NCI-H1092 (cell line): ENCODE data around the gene THSD7B.
"Not testable (repeated sequence)": the region's sequence is repeated elsewhere in the genome, so short reads cannot be mapped to it uniquely, and the experiment has no call there.

Experiments used
- DNase-seq: peaks from one replicate; lab custom pipeline; 2025; lab: John Stamatoyannopoulos, UW

Gene THSD7B, protein sequence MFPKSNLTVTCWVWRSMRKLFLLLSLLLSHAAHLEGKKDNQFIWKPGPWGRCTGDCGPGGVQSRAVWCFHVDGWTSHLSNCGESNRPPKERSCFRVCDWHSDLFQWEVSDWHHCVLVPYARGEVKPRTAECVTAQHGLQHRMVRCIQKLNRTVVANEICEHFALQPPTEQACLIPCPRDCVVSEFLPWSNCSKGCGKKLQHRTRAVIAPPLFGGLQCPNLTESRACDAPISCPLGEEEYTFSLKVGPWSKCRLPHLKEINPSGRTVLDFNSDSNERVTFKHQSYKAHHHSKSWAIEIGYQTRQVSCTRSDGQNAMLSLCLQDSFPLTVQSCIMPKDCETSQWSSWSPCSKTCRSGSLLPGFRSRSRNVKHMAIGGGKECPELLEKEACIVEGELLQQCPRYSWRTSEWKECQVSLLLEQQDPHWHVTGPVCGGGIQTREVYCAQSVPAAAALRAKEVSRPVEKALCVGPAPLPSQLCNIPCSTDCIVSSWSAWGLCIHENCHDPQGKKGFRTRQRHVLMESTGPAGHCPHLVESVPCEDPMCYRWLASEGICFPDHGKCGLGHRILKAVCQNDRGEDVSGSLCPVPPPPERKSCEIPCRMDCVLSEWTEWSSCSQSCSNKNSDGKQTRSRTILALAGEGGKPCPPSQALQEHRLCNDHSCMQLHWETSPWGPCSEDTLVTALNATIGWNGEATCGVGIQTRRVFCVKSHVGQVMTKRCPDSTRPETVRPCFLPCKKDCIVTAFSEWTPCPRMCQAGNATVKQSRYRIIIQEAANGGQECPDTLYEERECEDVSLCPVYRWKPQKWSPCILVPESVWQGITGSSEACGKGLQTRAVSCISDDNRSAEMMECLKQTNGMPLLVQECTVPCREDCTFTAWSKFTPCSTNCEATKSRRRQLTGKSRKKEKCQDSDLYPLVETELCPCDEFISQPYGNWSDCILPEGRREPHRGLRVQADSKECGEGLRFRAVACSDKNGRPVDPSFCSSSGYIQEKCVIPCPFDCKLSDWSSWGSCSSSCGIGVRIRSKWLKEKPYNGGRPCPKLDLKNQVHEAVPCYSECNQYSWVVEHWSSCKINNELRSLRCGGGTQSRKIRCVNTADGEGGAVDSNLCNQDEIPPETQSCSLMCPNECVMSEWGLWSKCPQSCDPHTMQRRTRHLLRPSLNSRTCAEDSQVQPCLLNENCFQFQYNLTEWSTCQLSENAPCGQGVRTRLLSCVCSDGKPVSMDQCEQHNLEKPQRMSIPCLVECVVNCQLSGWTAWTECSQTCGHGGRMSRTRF (N-terminal part only)

DNA sequence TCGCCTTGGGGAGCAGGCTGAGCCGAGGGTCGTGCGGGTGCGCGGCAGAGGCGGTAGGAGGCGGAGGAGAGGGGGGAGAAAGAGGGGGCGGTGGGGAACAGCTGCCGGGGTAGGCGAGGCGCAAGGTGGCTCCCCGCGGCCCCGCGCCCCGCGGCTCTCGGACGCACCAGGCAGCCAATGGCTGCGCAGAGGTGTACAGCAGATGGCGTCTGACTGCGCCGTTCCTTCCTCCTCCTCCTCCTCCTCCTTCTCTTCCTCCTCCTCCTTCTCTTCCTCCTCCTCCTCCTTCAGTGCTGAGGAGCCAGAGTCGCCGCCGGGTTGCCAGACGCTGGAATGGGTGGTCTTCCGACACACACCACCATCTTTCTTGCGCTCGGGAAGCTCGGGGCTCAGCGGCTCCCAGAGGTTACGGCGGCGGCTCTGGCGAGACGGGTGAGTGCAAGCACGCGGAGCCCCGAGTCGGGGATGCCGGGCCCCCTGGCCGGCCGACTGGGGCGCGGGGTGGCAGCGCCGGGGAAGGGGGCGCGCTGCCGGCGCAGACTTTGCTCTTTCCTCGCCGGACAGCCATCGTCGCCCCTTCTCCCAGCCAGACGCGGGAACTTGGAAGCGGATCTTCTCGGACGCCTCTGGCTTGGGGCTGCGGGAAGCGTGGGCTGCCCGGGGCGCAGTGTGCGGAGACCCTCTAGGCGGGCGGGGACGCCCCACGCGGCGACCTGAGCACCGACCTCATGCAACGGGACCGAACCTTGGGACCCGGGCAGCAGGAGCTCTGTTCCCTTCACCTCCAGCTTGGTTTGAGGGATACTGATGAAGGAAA is at the start of gene THSD7B:
Gene THSD7B, plus strand, starts transcription at position 290 of the 817 bp plus-strand sequence. CDS start 116,634 bp downstream, outside the sequence.
- DNase-seq: no peak

DNA sequence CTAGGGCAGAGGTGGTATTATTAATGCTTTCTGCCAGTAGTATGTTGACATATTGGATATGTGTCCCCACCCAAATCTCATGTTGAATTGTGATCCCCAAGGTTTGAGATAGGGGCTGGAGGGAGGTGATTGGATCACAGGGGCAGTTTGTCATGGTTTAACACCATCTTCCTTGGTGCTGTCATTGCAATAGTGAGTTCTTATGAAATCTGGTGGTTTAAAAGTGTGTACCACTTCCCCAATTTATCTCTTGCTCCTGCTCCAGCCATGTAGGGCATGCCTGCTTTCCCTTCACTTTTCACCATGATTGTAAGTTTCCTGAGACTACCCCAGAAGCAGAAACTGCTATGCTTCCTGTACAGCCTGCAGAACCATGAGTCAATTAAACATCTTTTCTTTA is 47.1 kb upstream of the THSD7B start:
- DNase-seq: no peak

DNA sequence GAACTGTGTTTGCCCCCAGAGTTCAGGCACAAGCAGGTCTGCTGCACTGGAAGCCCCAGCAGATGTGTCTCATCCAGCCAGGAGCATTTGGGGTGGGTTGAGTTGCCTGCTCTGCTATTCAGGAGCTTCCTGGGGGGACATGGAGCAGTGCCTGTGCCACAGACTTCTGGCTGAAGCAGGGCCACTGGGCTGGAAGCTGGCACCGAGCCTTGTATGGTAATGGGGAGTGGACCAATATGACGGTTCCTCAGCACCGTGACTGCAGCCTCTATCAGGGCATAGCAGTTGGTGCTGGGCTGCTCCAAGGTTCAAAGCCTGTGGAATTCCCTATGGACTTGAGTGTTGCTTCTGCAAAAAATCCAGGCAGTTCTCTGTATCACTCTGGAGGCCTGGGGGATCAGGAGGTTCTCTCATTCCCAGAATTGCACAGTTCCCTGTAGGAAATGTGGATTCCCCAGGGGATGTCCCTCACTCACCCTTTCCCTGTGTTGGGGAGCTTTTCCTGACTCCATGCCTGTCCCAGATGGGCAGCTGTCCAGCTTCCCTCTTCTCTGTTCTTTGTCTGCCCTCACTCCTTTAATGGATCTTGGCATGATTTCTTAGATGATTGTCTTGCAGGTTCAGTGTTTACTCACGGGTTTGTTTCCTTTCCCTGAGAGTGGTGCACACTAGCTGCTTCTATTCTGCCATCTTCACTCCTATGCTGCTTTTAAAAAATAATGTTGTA is 37.2 kb upstream of the THSD7B start:
- DNase-seq: no peak

DNA sequence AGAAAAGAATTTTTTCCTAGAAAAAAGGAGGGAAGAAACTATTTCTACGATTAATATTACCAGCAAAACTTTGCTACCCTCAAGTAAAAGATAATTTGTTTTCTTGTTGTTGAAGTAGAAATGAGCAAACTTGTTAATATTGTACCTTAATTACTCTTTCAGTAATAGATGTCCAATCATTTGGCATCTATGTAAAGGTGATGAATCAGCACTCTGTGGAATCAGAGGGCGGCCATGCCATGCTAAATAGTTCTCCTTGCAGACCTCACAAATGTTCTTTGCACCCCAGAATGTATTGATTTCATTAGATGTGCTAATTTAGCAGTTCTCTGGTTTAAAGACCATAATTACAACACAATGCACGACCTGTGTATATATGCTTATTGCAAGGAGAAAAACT is 29.1 kb upstream of the THSD7B start:
- DNase-seq: no peak

DNA sequence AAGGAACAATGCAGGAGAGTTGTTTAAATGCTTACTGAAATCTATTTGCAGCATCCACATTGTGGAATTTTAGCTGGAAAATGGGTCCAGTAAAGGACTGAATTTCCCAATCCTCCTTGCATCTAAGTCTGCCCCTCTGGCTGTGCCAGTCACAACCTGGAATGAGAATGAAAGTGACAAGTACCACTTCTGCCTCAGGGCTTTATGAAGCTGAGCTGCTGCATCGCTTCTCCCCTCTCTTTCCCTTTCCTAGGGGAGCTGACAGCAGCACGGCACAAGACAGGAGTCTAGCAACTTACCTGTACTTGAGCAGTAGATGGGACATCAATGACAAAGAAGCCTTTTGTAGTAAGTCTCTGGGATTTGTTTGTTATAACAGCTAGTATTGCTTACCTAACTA is 27.3 kb upstream of the THSD7B start:
- no peak for DNase-seq

DNA sequence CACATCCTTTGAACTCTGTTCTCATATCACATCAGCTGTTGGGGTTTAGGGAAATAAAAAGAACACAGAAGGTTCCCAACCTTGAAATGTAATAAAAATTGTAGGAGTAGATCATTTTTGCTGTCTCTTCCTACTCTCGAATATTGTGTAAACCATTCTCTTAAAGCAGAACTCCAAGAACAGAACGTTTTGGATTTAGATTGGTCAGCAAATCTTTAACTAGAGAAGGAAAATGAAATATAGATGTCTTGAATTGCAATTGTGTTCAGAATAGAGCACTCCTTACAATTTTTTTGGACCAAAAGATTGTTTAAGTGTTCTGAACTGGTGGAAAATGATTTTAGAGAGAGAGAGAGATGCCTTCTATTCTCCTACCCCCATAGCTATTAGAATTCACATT is 23.9 kb upstream of the THSD7B start:
- DNase-seq: no peak

DNA sequence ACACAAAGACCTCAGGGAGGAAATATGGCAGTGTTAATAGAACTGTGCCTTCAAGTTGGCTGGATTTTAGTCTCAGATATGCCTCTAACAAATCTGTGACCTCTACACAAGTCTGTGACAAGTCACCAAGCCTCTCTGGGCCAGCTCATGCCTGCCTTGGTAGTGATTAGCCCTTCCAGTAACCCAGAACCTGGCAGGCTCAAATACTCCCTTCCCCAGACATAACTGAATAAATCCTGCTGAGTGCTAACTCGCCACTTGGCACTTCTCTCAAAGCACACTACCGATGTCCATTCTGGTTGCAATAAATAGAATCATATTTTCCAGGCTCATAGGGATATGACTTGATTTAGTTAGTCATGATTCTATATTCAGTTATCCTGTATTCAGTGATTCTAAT is 15.3 kb upstream of the THSD7B start:
- DNase-seq: no peak

DNA sequence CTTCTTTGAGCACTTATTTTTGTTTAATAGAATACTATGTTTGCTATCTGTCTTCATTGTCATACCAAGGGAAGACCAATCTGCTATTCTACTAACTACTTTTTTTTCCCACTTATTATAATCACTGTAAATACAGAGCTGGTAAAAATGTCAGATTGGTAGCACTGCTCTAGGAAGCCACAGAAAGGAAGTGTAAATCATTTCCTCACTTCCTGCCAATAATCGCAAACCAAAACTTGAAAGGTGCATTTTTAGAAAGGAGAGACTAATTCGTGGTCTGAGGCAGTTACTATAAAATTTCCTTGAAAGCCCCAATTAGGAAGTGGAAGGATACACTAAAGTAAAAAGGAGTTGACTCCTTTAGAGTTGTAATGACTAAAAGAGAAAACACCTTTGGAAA is 13.9 kb upstream of the THSD7B start:
- no peak for DNase-seq

DNA sequence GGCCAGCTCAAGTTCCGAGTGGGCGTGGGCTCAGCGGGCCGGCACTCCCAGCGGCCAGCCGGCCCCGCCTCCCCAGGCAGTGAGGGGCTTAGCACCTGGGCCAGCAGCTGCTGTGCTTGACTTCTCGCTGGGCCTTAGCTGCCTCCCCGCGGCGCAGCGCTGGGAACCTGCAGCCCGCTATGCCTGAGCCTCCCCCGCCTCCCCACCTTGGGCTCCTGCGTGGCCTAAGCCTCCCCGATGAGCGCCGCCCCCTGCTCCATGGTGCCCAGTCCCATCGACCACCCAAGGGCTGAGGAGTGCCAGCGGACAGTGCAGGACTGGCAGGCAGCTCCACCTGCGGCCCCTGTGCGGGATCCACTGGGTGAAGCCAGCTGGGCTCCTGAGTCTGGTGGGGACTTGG is 6.8 kb upstream of the THSD7B start:
- DNase-seq: not testable (repeated sequence)

DNA sequence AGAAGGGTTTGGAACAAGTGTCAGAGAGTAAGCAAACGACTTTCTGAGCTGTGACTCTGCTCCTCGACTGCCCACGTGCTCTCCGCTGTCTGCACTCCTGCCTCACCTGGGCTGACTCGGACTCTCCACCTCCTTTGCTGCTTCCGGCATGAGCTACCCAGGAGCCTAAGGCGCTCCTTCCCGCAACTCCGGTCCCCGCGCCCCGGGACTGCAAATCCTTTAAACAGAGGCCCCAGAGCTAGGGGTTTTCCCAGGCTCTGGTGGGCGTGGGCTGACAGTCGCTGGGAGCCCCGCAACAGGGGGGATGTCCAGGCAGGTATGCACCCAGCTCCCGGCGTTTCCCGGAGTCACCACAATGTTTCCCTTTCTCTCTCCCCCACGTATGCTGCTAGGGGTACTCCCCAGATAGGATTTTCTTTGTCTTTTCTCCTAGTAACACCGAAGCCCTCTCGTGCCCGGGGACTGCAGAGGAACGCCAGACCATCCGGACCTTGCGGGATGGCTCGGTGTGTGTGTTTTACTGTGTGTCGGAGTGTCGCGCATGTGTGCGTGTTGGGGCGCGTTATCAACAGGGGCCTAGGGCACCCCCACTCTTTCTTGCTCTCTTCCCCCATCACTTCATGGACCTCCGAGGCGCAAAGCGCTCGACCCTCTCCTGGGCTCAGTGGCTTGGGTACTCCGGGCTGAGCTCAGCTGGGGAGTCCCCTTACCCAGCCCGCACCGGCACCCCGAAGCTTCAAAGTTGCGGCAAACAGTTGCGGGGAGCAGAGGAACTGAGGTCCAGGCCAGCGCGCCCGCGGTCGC is 691 bp upstream of the THSD7B start:
- DNase-seq: no peak

DNA sequence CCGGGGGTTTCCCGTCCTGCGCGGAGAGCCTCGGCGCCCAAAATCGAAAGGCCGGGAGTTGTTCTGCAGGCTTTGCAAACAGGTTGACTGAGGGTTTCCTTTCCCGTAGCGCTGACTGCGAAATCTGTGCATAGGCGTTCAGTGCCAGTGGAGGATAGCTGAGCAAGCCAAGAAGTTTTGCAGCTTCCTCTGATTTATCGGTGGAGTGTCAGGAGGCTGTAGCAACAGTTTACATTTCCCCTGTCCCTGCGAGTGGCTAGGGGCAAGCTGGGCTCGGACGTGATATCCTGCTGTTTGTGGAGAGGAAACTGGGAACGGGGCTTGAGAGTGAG is 694 bp downstream of the THSD7B start:
- no peak for DNase-seq

DNA sequence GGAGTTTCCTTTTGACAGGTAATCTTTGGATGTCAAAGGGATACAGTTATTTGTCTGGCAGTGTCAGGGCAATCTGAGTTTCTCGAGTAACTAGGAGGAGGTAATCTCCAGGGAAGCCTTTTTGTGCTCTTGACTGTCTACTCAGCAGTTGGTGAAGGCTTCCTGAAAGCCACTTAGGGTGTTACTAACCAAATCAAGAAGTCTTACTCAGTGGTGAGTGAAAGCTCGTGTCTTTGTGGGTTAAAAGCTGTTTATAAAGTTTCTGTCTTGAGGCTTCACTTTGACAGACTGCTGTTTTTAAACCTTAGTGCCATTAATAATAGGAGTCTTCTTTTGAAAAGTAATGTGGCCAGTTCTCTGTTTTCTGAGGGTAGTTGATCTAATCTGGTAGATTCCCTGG is 1.7 kb downstream of the THSD7B start:
- no peak for DNase-seq

DNA sequence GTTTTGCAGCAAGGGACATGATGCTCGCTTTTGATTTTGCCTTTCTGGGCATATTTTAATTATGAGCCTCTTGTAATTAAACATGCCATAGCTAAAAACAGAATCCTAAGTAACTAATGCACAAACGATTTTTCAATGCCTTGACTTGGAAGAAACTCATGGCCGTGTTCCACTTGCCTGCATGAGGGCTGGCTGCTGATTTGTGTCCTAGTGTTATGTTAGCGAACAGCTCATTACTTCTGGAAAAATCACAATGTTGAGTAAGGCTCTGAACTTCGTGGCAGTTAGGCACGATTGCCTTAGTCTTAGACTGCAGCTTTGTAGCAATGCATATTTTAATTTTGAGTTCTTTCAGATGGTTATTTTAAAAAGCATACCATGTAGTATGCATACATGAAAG is 4.5 kb downstream of the THSD7B start:
- DNase-seq: no peak

DNA sequence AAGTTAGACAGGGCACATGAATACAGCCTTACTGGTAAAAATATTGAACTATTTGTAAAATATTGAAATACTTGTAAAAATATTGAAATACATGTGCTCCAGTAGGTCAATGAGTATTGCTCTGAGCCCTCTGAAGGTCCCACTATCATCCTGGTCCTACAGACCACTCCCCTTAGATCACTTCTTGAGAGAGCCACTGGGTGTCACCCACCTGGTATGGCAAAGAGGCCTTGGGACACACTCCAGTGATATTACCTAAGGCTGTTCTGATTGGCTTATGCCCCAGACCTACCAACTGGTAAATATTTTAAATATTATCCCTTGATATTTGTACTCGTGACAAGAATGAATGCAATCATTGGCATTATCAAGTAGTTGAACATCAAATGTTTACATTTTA is 5.0 kb downstream of the THSD7B start:
- no peak for DNase-seq

DNA sequence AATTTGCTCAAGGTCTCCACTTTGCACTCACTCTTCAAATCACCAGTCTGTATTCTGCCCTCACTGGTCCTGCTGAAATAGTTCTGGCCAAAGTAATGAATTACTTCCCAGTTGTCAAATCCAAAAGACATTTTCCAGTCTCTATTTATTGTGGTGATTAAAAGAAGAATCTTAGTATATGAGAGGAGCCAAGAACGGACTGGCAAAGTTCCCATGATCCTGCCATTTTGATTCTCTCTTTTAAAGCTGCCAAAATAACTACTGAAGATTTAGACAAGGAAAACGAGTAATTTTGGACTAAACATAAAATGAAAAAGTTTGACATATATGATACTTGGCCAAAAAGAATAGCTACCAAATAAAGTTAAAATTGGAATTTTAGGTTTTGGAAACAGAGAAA is 12.0 kb downstream of the THSD7B start:
- DNase-seq: no peak

DNA sequence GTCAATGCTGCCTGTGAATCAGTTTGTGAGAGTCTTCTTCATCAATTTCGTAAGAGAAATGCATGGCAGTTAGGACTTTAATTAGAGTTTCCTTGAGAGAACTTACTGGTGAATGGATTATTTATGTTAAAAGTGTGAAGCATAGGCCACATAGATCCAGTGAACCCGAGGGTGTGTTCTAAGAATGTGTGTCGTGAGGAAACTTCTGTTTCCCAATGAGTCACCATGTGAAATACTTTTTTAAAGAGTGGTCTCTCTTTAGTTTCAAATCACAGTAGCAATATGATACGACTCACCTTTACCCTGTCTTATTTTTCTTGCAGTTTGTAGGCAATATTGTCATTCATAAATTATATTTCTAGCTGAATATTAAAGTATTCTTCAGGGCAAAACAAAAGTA is 18.5 kb downstream of the THSD7B start:
- no peak for DNase-seq

DNA sequence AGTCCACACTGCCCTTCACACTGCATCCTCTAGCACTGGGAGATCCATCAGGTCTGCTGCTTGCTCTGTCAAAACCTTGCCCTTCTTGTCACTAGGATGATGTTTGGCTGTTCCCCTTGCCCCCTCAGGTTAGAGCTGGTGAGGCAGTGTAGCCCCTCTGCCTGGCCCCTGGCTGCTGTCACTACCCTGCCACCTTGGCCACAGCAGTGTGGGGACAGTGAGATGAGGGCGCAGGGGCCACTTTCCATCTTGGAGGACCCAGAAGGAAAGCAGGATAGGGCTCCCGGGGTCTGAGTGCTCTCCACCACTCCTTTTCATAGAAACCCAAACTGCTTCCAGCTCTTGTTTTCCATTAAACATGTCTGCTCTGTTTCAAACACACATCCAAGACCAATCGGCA is 19.9 kb downstream of the THSD7B start:
- no peak for DNase-seq

DNA sequence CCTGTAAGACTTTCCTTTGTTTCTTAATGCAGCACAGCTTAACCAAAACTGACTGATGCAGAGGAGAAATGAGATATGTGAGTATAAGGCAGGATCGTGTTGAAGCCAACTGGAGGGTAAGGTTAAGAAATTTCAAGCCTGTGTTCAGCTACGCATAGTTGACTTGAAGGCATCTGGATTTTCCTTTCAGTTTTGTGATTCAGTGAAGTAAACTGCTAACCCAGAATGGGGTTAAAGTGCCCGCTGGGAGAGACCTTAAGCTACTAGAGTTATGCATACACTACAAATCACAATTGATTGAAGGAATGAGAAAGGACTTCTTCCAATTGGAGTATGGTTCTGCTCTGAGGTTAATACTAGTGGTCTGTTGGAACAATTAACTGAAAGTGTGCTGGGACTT is 22.6 kb downstream of the THSD7B start:
- no peak for DNase-seq

DNA sequence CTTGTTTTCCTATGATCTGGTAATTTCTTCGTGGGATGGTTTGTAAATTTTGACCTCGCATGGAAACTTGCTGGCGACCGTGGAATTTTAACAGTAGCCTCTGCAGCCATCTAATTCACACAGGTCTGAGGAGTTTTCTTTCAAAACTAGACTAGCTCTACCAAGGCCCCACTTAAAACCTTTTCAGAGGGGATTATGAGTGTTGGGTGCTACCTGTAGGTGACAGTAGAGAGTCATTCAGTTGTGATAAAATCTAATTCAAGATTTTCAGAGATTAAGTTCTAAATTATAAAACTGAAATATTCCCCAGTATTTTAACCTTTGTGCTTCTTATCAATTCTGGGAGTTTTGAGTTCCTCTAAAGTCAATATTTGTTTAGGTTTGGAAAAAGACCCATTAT is 31.0 kb downstream of the THSD7B start:
- DNase-seq: no peak

DNA sequence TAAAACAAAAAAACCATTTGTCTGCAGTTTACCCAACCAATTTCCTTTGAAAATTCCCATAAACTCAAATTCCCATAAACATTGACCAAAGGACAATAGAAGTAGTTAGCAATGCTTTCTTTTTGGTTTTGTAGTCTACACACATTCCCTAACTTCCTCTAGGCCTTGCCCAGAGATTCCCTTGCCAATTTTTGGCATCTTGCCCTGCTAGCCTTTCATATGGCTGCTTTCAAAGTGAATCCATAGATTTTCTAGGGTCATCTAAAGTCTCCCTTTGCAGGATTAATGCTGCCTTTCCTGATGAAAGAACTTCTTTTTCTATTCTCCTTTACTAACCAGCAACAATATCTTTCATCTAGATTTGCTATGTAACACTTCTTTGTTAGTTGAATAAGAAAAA is 33.4 kb downstream of the THSD7B start:
- DNase-seq: no peak
